Measurements from ENCODE around the gene CFAP157. TPM values are rescaled to one million over a fixed set of nuclear protein-coding genes. Genes with fewer than 3 reads are reported as not detected.

CFAP157 gene
- total RNA-seq = under 1 TPM in 1 of 2 experiments, not detected in 1; 0.11 TPM

DNA sequence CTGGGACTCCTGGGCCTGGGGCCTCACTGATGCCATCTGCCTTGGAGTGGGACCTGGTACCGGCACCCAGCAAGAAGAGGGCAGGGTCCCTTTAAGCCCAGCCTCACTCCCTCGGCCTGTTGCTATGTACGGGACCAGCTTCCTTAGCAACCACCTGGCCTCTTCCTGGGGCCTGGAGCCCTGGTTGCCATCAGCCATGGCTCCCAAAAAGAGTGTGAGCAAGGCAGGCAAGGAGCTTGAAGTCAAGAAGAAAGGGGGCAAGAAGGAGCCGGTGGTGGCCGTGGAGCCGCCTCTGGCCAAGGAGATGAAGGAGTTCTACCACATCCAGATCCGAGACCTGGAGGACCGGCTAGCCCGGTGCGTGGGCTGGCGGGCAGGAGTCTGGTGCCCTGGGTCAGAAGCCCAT, at the start of gene CFAP157:
TSS of gene CFAP157 (plus strand) at position 153 of the 406 bp plus-strand sequence. CDS start at position 197, 44 bp downstream.
- ChIA-PET POLR2A (no interaction called here), CTCF (interaction anchor here (1.0 kb wide), 2 partner anchors 28 to 162 kb away, joined by 3 to 4 read pairs; partner anchors contain the start of gene TOR2A)
- Mint-ChIP-seq H3K4me3 (no peak within 1 kb of the TSS), H3K36me3 (ENCODE audit: low read depth) (peaks cover 2% of the 10 kb centered on the region), H3K27me3 (no peaks in the 10 kb centered on the region), H3K9me3 (peaks cover 2% of the 10 kb centered on the region), H3K27ac (no peak within 1 kb of the TSS), H3K4me1 (ENCODE audit: low read depth) (peaks cover 21% of the 10 kb centered on the region)
- DNase-seq = no peak
- TF ChIP-seq, protein P1, sequence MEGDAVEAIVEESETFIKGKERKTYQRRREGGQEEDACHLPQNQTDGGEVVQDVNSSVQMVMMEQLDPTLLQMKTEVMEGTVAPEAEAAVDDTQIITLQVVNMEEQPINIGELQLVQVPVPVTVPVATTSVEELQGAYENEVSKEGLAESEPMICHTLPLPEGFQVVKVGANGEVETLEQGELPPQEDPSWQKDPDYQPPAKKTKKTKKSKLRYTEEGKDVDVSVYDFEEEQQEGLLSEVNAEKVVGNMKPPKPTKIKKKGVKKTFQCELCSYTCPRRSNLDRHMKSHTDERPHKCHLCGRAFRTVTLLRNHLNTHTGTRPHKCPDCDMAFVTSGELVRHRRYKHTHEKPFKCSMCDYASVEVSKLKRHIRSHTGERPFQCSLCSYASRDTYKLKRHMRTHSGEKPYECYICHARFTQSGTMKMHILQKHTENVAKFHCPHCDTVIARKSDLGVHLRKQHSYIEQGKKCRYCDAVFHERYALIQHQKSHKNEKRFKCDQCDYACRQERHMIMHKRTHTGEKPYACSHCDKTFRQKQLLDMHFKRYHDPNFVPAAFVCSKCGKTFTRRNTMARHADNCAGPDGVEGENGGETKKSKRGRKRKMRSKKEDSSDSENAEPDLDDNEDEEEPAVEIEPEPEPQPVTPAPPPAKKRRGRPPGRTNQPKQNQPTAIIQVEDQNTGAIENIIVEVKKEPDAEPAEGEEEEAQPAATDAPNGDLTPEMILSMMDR (IDR thresholded peaks at IDR 0.05) = no peak
- ATAC-seq = no peak
- intact Hi-C loops (cut with micrococcal nuclease) = no loop called here

- Mint-ChIP-seq H3K4me1 (ENCODE audit: low read depth) (no peaks in the 10 kb centered on the region), H3K4me3 (no peak overlapping the region), H3K27me3 (no peaks in the 10 kb centered on the region), H3K27ac (no peak overlapping the region), H3K36me3 (ENCODE audit: low read depth) (no peaks in the 10 kb centered on the region), H3K9me3 (no peaks in the 10 kb centered on the region)
- TF ChIP-seq, protein P1 (IDR thresholded peaks at IDR 0.05) = no peak
- CTCF ChIA-PET = no interaction called here
- intact Hi-C loops (cut with micrococcal nuclease) = no loop called here
- ATAC-seq = no peak
- DNase-seq = no peak
- POLR2A ChIA-PET = no interaction called here
Observed at GRCh38 chr9:127658428-127658827, 48.4 kb upstream of the CFAP157 start.

DNA sequence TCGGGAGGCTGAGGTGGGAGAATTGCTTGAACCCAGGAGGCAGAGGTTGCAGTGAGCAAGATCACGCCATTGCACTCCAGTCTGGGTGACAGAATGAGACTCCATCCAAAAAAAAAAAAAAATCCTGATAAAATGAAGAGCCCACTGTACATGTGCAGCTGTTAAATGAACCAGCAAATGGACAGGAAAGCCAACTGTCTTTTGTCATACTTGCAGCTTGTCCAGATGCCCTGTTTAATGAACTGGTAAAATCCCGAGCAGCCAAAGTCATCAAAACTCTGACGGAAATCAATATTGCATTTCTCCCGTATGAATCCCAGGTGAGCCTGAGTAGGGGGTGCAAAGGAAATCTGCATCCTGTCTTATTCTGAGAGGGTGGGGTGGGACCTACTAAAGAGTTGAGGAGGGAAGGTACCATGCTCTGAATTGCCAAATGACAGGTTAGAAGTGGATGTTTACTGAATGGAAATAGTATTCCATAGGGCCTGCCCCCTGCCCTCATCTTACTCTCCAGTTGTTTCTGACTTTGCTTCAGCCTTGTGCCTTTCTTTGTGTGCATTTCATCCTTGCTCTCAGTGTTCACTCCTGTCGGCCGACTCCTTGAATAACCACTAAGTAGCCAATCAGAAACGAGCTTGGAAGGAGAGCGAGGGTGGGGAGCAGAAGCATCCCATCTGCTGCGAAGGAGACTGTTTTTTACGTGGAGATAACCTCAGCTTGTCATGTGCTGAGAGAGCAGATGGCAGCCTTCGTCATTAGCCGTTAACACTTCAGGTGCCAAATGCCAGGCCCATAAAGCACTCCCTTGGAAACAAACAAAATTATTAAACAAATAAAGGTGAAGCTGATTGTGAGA, 45.7 kb upstream of the CFAP157 start:
- H3K27me3 Mint-ChIP-seq = no peaks in the 10 kb centered on the region

GRCh38 chr9:127662617-127663016, 44.2 kb upstream of the CFAP157 start:
- ChIA-PET CTCF (interaction anchor here (1.2 to 1.9 kb wide), 2 partner anchors 29 to 137 kb away, joined by 3 to 5 read pairs; no protein-coding TSS in a partner anchor), POLR2A (no interaction called here)
- Mint-ChIP-seq H3K36me3 (ENCODE audit: low read depth) (no peaks in the 10 kb centered on the region), H3K4me3 (no peak overlapping the region), H3K4me1 (ENCODE audit: low read depth) (no peaks in the 10 kb centered on the region), H3K9me3 (no peaks in the 10 kb centered on the region), H3K27ac (no peak overlapping the region), H3K27me3 (no peaks in the 10 kb centered on the region)
- DNase-seq (no peak), ATAC-seq (no peak)
- intact Hi-C loops (cut with micrococcal nuclease) = no loop called here
- TF ChIP-seq, protein P1 (IDR thresholded peaks at IDR 0.05) = no peak

More for the DNA sequence above, 45.7 kb upstream of the CFAP157 start:
- Mint-ChIP-seq H3K4me3 (no peak overlapping the region), H3K27ac (no peak overlapping the region), H3K36me3 (ENCODE audit: low read depth) (no peaks in the 10 kb centered on the region), H3K4me1 (ENCODE audit: low read depth) (no peaks in the 10 kb centered on the region), H3K9me3 (no peaks in the 10 kb centered on the region)
- ChIA-PET POLR2A (interaction anchor here (0.6 to 0.7 kb wide), 2 partner anchors 50 to 211 kb away, joined by 3 read pairs; no protein-coding TSS in a partner anchor), CTCF (interaction anchor here (1.2 to 1.9 kb wide), 2 partner anchors 27 to 135 kb away, joined by 3 to 5 read pairs; no protein-coding TSS in a partner anchor)
- no peak for DNase-seq
- intact Hi-C loops (cut with micrococcal nuclease) = no loop called here
- ATAC-seq = no peak
- TF ChIP-seq, protein P1 (IDR thresholded peaks at IDR 0.05) = no peak

DNA sequence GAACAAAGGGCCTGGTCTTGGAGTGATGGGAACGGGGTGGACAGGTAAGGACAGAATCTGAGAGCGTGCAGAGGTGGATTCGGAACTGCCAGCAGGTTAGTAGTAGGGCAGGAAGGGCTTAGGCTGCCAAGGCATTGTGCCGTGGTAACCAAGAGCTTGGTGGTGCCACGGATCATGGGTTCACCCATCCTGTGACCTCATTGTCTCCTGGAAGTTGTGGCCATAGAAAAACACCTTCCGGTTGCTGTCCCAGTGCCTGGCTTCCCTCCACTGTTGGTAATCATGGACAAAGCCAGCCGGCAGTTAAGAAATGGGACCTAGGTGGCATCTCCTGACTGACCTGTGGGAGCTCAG, 42.5 kb upstream of the CFAP157 start:
- Mint-ChIP-seq H3K36me3 (ENCODE audit: low read depth) (no peaks in the 10 kb centered on the region), H3K9me3 (no peaks in the 10 kb centered on the region), H3K27ac (no peak overlapping the region), H3K27me3 (no peaks in the 10 kb centered on the region), H3K4me3 (no peak overlapping the region), H3K4me1 (ENCODE audit: low read depth) (no peaks in the 10 kb centered on the region)
- CTCF ChIA-PET = interaction anchor here (1.1 kb wide), 1 partner anchor 48 kb away, joined by 3 read pairs; no protein-coding TSS in a partner anchor
- intact Hi-C loops (cut with micrococcal nuclease) = no loop called here
- POLR2A ChIA-PET = interaction anchor here (1.1 kb wide), 1 partner anchor 21 kb away, joined by 3 read pairs; no protein-coding TSS in a partner anchor
- TF ChIP-seq, protein P1 (IDR thresholded peaks at IDR 0.05) = no peak
- ATAC-seq = no peak
- no peak for DNase-seq
